T-helper 1 cell (primary cell): Measurements from ENCODE around the gene ZNF839.
"Not testable (repeated sequence)": the region's sequence is repeated elsewhere in the genome, so short reads cannot be mapped to it uniquely, and the experiment has no call there.

Source experiments
- DNase-seq, 5 donors: peaks; one replicate each; pipeline ENCODE4 v3.0.0-alpha.2; 2012 to 2020
- total RNA-seq, 4 donors: gene quantifications; one replicate each; lab custom pipeline; 2026; lab: John Stamatoyannopoulos, UW

The ZNF839 gene
- 24.3 to 32.4 (median 27.2) reads per million in 4 donors for total RNA-seq

DNA sequence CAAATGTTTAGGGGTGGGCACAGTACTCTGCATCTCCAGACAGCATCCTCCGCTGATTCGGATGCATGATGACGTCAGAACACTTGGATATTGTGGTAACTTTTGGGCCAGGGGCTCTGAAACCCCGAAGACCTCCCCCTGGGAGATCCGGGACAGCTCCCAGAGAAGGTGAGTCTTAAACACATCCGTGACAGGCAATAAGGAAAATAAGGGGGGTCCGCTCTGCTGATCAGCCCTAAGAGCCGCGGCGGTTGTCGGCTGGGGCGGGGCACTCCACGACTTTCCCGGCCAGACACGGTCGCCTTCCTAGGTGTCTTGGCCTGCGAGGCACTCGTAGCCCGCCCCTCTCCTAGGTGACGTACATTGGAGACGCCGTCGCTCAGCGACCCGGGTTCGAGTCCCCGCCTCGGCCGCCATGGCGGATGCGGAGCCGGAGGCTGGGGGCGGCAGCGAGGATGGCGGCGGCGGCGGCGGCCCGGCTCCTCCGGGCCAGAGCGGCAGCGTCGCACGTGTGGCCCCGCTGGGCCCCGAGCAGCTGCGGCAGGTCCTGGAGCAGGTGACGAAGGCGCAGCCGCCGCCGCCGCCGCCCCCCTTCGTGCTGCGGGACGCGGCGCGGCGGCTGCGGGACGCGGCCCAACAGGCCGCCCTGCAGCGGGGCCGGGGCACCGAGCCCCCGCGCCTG is at the start of gene ZNF839:
ZNF839 (plus strand) TSS at position 396 of the 682 bp plus-strand sequence; CDS start at position 416, 20 bp downstream.
- peak; percentile 83 to 92 (median 89) for DNase-seq

DNA sequence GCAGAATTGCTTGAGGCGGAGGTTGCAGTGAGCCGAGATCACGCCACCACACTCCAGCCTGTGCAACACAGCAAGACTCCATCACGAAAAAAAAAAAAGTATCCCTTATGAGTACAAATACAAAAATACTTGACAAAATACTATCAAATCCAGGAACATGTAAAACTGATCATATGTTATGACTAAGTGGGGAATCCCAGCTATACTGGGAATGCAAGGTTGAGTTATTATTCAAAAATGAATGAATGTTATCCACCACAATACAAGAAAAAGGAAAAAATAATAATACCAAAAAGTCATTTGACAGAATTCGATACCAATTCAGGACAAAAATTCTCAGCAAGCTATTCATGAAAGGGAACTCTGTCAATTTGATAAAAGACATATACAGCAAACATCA is 47.2 kb upstream of the ZNF839 start:
- DNase-seq = no peak

DNA sequence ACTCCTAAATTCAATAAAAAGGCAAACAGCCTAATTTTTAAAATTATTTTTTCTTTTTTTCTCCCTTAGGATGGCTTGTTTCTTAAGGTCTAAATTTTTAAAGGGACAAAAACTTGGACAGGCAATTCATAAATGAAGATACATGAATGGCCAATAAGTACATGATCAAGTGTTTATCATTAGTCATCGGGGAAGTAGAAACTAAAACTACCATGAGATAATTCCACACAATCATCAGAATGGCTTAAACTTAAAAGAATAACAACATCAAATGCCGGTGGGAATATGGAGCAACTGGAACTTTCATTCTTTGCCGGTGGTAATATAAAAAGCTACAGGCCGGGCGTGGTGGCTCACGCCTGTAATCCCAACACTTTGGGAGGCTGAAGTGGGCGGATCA is 43.7 kb upstream of the ZNF839 start:
- DNase-seq = no peak

DNA sequence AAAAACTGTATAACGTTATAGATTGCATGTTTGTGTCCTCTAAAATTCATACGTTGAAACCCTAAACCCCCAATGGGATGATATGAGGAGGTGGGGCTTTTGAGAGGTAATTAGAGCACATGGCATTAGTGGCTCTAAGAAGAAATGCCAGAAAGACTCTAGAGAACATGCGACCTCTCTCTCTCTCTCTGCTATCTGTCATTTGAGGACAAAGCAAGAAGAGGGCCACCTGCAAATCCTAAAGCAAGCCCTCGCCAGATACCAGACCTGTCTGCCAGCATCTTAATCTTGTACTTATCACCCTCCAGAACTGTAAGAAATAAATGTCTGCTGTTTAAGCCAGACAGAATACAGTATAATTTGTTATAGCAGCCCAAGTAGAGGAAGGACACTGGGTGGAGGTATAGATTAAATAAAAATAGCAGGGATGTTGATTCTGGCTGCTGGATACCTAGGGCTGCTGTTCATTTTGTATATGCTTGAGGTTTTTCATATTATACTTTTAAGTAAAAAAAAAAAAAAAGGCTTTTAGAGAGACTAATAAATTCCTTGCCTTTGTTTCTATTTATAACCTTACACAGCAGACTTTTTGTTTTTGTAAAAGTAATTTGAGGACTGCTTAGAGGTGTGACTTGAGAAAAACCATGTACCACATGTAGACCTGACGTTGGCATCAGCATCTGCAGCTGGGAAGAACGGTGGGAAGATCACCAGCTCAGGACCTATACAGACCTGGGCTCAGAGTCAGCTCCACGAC is 41.5 kb upstream of the ZNF839 start:
- no peak for DNase-seq

DNA sequence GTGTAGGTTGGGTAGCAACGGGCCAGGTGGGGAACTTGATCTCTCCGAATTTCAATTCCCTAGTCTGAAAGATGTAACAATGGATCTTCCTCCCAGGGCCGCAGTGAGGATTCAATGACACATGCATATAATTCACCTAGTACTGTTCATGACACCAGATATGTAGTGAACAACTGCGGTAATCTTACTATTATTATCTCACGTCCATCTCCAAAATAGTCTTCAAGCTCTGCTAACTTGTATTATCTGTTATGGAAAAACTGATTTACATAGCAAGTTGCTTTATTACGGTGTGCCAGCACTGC is 41.0 kb upstream of the ZNF839 start:
- DNase-seq = no peak

DNA sequence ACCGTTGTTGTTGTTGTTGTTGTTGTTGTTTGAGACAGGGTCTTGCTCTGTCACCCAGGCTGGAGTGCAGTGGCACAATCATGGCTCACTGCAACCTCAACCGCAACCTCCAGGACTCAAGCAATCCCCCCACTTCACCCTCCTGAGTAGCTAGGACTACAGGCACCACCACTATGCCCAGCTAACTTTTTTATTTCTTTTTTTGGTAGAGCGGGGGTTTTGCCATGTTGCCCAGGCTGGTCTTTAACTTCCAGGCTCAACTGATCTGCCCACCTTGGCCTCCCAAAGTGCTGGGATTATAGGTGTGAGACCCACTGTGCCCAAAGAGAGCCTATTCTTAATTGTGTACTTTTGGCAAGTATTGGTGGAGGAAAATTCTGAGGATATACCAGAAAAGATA is 40.3 kb upstream of the ZNF839 start:
- DNase-seq = no peak

DNA sequence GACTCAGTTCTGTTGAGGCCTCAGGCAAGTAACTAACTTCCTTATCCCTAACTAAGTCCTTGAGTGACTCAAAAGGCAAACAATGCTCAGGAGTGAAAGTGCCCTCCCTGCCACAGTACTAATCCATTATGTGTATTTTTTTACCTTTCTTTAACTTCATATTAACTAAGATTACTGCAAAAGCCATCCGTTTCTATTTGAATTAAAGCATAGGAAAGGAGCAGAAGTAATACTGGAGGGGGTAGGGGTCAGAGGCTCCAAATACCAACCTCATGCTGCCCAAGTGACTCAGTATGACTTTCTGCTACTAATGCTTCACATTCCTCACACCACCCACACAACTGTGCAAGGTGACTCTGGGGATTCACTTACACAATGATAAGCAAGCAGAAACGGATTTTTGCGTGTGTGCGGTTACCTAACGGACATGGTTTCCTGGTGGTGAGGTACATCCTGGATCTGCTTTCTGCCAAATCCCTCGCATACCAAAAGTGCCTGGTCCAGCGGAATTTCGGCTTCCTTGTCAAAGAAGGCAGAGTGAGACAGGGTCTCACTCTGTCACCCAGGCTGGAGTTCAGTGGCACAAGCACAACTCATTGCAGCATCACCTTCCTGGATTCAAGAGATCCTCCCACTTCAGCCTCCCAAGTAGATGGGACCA is 39.7 kb upstream of the ZNF839 start:
- no peak for DNase-seq

DNA sequence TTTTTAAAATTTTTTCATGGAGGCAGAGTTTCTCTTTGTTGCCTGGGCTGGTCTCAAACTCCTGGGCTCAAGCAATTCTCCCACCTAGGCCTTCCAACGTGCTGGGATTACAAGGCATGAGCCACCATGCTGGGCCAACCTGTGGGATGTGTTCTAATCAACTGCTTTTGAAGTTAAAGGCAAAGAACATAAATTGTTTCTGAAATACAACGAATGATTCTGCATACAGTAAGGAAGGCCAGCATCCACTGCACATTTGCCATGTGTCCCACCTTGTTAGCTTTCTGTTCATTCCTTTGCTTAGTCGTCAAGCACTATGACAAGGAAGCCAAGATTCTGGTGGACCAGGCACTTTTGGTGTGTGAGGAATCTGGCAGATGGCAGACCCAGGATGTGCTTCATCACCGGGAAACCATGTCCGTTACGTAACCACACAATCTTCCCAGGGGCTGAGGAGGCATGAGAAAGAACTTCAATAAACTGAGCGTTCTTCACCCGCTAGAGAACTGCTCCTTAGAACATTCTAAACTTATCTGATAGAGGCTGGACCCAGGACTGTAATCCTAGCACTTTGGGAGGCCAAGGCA is 39.1 kb upstream of the ZNF839 start:
- no peak for DNase-seq

DNA sequence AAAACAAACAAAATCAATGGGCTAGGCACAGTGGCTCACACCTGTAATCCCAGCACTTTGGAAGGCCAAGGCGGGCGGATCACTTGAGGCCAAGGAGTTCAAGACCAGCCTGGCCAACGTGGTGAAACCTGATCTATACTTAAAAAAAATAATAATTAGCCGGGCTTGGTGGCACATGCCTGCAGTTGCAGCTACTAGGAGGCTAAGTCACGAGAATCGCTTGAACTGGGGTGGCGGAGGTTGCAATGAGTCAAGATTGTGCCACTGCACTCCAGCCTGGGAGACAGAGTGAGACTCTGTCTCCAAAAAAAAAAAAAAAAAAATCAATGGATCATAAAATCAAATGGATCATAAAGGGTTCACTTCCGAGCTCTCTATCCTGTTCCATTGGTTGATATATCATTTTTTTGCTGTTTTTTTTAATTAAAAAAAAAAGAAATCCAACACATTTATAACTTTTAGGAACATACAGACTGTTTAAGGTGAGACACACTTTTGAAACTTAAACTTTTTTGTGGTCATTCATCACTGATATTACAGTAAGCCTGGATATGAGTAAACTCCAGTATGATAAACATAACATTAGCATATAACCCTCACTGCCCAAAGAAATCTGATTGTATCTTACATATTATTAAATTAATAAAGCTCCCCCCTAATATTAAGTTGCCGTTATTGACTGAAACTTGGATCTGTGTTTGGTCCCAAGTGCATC is 36.6 kb upstream of the ZNF839 start:
- DNase-seq = no peak

DNA sequence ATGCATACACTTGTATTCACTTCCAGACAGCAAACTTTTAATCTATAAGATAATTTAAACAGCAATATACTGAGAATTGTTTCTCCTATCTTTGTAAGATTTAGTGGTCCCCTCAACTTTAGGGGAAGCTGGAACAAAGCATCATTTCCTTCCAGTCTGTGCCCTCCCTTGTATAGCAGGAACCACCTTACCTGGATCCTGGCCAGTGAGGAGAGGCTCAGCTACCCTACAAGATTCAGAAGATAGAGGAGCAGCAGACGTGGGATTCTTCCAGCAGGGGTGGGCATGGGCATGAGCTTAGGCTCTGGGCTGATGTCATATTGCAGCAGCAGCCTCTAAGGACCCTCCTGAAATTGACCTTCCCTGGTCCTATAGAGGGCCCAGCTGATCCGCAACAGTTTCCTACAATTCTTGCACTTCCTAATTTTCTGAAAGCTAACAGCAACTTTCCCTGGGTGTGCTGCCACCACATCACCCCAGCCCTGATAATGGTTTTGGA is 35.9 kb upstream of the ZNF839 start:
- DNase-seq = no peak

DNA sequence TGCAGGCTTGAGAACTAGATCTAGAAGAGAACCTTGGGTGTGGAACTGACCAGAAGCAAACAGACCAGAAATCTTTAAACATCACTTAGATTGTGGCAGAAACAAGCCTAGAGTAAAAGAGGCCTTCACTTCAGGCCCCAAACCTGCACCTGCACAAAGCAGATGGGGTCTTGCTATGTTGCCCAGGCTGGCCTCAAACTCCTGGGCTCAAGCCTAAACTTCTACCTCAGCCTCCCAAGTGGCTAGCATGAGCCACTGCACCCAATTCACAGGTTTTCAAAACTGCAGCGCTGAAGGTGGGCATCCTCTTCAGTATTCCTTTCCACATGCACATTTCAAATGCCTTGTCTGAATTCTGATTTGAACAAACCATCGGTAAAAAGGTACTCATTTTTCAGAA is 34.4 kb upstream of the ZNF839 start:
- DNase-seq = no peak

DNA sequence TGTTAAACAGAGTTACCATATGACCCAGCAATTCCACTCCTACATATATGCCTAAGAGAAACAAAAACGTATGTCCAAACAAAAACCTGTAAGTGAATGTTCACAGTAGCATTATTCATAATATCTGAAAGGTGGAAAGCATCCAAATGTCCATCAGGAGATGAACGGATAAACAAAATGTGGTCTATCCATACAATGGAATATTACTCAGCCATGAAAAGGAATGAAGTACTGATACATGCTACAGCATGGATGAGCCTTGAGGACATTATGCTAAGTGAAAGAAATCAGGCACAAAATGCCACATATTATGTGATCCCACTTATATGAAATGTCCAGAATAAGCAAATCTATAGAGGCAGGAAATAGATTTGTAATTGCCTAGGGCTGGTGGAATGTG is 31.4 kb upstream of the ZNF839 start:
- no peak for DNase-seq

DNA sequence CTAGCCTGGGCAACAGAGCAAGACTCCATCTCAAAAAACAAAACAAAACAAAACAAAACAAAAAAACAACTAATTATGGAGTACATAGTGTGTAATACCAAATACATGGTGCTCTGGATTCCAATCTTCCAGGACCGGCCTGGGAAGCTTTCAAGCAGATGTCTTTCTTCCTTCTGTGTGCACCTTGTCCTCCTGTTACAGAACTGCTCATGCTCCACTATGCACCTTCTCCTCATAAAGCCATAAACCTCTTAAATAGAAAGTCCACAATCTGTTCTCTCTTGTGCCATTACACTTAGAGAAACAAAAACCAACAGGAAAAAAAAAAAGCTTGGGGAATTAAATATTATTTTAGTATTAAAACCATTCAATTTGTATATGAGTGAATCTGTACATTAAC is 27.1 kb upstream of the ZNF839 start:
- DNase-seq = no peak

DNA sequence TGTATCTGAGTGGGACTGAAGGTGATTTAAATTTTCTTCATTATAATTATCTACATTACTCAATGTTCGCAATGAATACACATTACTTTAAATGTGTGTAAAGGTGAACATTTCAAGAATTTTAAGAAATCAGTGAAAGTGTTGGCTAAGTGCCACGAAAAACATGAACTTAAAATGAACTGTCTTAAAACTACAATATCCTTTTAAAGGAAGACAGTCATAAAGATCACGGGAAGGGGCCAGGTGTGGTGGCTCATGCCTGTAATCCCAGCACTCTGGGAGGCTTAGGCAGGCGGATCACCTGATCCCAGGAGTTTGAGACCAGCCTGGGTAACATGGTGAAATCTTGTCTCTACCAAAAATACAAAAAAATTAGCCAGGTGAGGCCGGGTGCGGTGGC is 25.8 kb upstream of the ZNF839 start:
- no peak for DNase-seq

DNA sequence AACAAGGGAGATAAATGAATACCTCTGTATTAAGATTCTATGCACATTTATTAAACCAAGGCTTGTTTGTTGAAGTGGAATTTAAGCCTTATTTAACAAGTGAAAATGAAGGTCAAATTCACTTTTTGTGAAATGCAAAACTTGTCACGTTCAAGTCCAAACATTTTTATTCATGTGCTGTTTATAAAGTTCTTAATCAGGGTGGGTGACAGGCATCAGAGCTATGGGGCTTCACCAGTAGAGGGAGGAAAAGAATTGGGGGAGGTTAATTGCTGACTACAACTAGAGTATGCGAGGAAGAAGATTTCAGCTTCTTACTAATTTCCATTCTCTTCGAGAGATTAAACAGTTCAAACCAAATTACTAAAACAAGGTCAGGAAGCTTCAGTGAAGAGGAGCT is 24.3 kb upstream of the ZNF839 start:
- DNase-seq = no peak

DNA sequence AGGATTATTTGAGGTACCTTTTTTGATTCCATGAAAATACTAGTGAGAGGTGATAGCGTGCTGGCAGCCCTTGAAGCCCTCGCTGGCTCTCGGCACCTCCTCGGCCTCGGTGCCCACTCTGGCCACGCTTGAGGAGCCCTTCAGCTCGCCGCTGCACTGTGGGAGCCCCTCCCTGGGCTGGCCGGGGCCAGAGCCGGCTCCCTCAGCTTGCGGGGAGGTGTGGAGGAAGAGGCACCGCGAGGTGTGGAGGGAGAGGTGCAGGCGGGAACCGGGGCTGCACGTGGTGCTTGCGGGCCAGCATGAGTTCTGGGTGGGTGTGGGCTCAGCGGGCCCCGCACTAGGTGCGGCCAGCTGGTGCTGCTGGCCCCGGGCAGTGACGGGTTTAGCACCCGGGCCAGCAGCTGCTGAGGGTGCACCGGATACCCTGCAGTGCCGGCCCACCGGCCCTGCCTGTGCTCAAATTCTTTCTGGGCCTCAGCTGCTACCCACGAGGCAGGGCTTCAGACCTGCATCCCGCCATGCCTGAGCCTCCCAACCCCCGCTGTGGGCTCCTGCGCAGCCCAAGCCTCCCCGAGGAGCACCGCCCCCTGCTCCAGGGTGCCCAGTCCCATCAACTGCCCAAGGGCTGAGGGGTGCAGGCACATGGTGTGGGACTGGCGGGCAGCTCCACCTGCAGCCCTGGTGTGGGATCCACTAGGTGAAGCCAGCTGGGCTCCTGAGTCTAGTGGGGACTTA is 21.9 kb upstream of the ZNF839 start:
- DNase-seq = no peak

DNA sequence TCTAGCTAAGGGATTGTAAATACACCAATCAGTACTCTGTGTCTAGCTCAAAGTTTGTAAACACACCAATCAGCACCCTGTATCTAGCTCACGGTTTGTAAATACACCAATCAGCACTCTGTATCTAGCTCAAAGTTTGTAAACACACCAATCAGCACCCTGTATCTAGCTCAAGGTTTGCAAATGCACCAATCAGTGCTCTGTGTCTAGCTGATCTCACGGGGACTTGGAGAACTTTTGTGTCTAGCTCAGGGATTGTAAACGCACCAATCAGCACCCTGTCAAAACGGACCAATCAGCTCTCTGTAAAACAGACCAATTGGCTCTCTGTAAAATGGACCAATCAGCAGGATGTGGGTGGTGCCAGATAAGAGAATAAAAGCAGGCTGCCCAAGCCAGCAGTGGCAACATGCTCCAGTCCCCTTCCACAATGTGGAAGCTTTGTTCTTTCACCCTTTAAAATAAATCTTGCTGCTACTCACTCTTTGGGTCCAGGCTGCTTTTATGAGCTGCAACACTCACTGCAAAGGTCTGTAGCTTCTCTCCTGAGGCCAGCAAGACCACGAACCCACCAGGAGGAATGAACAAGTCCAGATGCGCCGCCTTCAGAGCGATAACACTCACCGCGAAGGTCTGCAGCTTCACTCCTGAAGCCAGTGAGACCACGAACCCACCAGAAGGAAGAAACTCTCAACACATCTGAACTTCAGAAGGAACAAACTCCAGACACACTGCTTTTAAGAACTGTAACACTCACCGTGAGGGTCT is 21.1 kb upstream of the ZNF839 start:
- DNase-seq = not testable (repeated sequence)

DNA sequence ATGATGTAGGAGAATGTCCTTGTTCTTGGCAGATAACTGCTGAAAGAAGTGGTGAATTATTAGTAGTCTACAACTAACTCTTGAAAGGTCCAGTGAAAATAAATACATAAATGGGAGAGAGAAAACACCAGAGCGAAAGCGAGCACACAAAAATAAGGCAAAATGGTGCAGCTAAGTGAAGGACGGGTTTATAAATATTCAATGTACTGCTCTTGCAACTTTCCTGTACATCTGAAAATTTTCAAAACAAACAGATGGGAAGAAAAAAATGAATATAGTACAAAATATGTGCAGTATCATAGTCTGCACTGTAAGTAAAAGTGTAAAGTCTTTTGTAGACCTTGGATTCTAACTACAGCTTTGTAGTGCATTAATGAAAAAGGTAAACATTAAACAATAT is 15.9 kb upstream of the ZNF839 start:
- DNase-seq = no peak

DNA sequence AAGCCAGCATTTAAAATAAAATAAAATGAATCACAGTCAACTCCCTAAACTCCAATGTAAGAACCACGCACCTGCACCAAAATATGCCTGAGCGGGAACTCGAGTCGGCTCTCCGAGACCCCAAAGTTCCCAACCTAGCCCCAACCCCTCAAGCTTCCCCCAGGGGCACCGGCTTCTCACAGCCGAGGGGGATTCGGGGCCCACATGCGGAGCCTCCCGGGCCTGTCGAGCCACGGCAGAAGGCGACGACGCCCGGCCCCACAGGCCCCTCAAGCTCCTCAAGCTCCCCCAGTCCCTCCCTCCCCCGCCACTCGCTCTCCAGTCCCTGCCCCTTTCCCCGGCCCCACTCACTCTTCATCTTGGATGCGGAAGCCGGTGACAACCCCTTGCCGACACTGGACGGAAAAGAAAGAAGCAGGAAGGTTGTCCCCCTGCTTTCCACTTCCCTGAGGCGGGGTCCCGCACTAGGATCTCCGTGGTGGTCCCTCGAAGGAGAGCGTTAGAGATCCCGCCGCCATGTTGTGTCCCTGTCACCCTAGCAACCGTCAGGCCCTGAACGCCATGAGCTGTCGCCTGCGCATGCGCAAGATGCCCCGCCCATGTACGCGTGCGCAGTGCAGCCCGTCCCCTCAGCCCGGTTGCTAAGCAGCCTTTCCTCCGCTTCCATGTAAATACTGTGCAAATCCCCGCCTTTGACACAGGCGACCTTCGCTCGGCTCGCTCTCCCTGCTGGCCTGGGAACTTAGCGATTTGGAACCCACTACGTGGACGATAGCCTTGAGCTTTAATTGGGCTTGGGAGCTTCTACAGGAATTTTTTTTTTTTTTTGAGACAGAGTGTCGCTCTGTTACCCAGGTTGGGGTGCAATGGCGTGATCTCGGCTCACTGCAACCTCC is 14.7 kb upstream of the ZNF839 start, which contains the start of gene MOK:
MOK (minus strand) TSS at position 554 of the 896 bp plus-strand sequence; CDS start at position 358, 196 bp downstream.
- peak; percentile 91 to 95 (median 94) for DNase-seq
